Astrocyte (in vitro differentiated cells and primary cell): Measurements from ENCODE around the gene SPRTN. TPM values are rescaled to one million over a fixed set of nuclear protein-coding genes. Genes with fewer than 3 reads are reported as not detected.

Experiments used
- DNase-seq: peaks from one replicate; pipeline ENCODE4 v3.0.0-alpha.2; 2010; ENCODE audit warnings: low read depth
- FAIRE-seq: peaks from 2 replicates; lab custom pipeline; 2011; peaks lifted over from hg19 to GRCh38; lab: Jason Lieb, UNC
- H2AFZ ChIP-seq: 2 replicates; pipeline ENCODE4 v1.6.0; 2012; ENCODE audit warnings: low read depth, low read length, inconsistent platforms
- H3K27ac ChIP-seq: 2 replicates; pipeline ENCODE4 v1.5.1; 2011; ENCODE audit warnings: low read depth, low read length, inconsistent platforms
- H3K27me3 ChIP-seq: 2 replicates; pipeline ENCODE4 v1.6.0; 2011; ENCODE audit warnings: low read length, inconsistent platforms; ENCODE audit not compliant: insufficient read depth
- H3K36me3 ChIP-seq: 2 replicates; pipeline ENCODE4 v1.5.1; 2011; ENCODE audit warnings: low read length, inconsistent platforms; ENCODE audit not compliant: insufficient read depth
- H3K4me1 ChIP-seq: 2 replicates; pipeline ENCODE4 v1.5.1; 2011; ENCODE audit warnings: low read length, inconsistent platforms; ENCODE audit not compliant: insufficient read depth
- H3K4me2 ChIP-seq: 2 replicates; pipeline ENCODE4 v1.6.0; 2012; ENCODE audit warnings: low read length, inconsistent platforms
- H3K4me3 ChIP-seq: 2 replicates; pipeline ENCODE4 v1.5.1; 2011; ENCODE audit warnings: low read depth, mild to moderate bottlenecking, low read length, inconsistent platforms; ENCODE audit not compliant: insufficient read depth
- H3K79me2 ChIP-seq: 2 replicates; pipeline ENCODE4 v1.6.0; 2012; ENCODE audit warnings: mild to moderate bottlenecking, low read length, inconsistent platforms; ENCODE audit not compliant: insufficient read depth
- H3K9ac ChIP-seq: 2 replicates; pipeline ENCODE4 v1.6.0; 2012; ENCODE audit warnings: mild to moderate bottlenecking, low read length, inconsistent platforms
- H3K9me3 ChIP-seq: 2 replicates; pipeline ENCODE4 v1.5.1; 2012; ENCODE audit warnings: low read depth, mild to moderate bottlenecking, low read length, inconsistent platforms; ENCODE audit not compliant: insufficient read depth
- H4K20me1 ChIP-seq: 2 replicates; pipeline ENCODE4 v1.6.0; 2012; ENCODE audit warnings: low read length, inconsistent platforms; ENCODE audit not compliant: insufficient read depth
- H3K27ac Mint-ChIP-seq: one replicate; pipeline ENCODE4 v1.8.0; 2021; ENCODE audit warnings: mild to moderate bottlenecking, mixed read lengths; ENCODE audit not compliant: unreplicated experiment
- H3K27me3 Mint-ChIP-seq: one replicate; pipeline ENCODE4 v1.8.0; 2021; ENCODE audit warnings: low read depth, mixed read lengths; ENCODE audit not compliant: unreplicated experiment
- H3K36me3 Mint-ChIP-seq: one replicate; pipeline ENCODE4 v1.8.0; 2021; ENCODE audit warnings: low read depth, mixed read lengths; ENCODE audit not compliant: unreplicated experiment
- H3K4me1 Mint-ChIP-seq: one replicate; pipeline ENCODE4 v1.8.0; 2021; ENCODE audit warnings: low read depth, mixed read lengths; ENCODE audit not compliant: unreplicated experiment
- H3K4me3 Mint-ChIP-seq: one replicate; pipeline ENCODE4 v1.8.0; 2021; ENCODE audit warnings: mild to moderate bottlenecking, moderate library complexity, mixed read lengths; ENCODE audit not compliant: unreplicated experiment
- H3K9me3 Mint-ChIP-seq: one replicate; pipeline ENCODE4 v1.8.0; 2021; ENCODE audit warnings: mild to moderate bottlenecking, mixed read lengths; ENCODE audit not compliant: unreplicated experiment
- EZH2 ChIP-seq: IDR thresholded peaks from 2 replicates; pipeline ENCODE4 v1.6.1; 2012; ENCODE audit warnings: mild to moderate bottlenecking, low read length, inconsistent platforms; ENCODE audit not compliant: insufficient read depth
- total RNA-seq: library from RNA; stranded (reverse); gene quantifications from 2 replicates; pipeline ENCODE4 v1.2.1, GENCODE V29; 2021
- TF ChIP-seq, protein P1 (sequence below): IDR thresholded peaks from 2 replicates; pipeline ENCODE4 v1.5.1; 2011; ENCODE audit warnings: low read depth, mild to moderate bottlenecking, inconsistent platforms, low read length, moderate library complexity; ENCODE audit not compliant: insufficient read depth

Gene SPRTN
- total RNA-seq, 1 donor from 2014 or later, result 13.6 TPM

DNA sequence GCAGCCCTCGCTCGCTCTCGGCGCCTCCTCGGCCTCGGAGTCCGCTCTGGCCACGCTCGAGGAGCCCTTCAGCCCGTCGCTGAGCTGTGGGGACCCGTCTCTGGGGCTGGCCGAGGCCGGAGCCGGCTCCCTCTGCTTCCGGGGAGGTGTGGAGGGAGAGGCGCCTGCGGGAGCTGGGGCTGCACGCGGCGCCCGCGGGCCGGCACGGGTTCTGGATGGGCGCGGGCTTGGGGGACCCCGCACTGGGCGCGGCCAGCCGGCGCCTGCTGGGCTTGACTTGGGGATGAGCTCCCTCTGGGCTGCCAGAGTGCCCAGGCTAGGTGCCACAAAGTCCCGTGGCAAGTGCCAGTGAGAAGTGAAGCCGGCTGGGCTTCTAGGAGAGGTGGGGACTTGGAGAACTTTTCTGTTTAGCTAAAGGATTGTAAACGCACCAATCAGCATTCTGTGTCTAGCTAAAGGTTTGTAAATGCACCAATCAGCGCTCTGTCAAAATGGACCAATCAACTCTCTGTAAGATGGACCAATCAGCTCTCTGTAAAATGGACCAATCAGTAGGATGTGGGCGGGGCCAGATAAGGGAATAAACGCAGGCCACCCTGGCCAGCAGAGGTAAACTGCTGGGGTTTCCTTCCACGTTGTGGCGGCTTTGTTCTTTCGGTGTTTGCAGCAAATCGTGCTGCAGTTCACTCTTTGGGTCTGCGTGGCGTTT lies 20.6 kb upstream of the SPRTN start:
- Histone ChIP-seq H3K4me3 (no peak overlapping the region), H2AFZ (no peak overlapping the region), H3K4me1 (no peaks in the 10 kb centered on the region), H3K27ac (no peak overlapping the region), H3K4me2 (no peak overlapping the region), H3K36me3 (no peaks in the 10 kb centered on the region), H4K20me1 (no peaks in the 10 kb centered on the region), H3K27me3 (no peaks in the 10 kb centered on the region), H3K9me3 (no peaks in the 10 kb centered on the region), H3K79me2 (no peaks in the 10 kb centered on the region), H3K9ac (no peak overlapping the region)
- DNase-seq (no peak), FAIRE-seq (no peak)
- Mint-ChIP-seq H3K27me3 (peaks cover 5% of the 10 kb centered on the region), H3K4me3 (no peak overlapping the region), H3K27ac (no peak overlapping the region), H3K36me3 (peaks cover 5% of the 10 kb centered on the region), H3K4me1 (no peaks in the 10 kb centered on the region), H3K9me3 (peaks cover 2% of the 10 kb centered on the region)
- TF ChIP-seq EZH2, result no peak
- TF ChIP-seq, protein P1, sequence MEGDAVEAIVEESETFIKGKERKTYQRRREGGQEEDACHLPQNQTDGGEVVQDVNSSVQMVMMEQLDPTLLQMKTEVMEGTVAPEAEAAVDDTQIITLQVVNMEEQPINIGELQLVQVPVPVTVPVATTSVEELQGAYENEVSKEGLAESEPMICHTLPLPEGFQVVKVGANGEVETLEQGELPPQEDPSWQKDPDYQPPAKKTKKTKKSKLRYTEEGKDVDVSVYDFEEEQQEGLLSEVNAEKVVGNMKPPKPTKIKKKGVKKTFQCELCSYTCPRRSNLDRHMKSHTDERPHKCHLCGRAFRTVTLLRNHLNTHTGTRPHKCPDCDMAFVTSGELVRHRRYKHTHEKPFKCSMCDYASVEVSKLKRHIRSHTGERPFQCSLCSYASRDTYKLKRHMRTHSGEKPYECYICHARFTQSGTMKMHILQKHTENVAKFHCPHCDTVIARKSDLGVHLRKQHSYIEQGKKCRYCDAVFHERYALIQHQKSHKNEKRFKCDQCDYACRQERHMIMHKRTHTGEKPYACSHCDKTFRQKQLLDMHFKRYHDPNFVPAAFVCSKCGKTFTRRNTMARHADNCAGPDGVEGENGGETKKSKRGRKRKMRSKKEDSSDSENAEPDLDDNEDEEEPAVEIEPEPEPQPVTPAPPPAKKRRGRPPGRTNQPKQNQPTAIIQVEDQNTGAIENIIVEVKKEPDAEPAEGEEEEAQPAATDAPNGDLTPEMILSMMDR, result no peak

DNA sequence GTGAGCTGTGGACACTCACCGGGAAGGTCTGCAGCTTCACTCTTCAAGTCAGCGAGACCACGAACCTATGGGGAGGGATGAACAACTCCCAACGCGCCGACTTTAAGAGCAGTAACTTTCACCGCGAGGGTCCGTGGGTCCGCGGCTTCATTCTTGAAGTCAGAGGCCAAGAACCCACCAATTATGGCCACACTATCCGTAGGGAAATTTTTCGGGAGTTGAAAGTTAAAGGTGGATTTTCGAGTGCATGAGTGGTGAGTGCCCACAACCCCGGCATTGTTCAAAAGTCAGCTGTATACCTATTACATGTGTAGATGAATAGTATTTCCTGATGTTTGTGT lies 20.1 kb upstream of the SPRTN start:
- Mint-ChIP-seq H3K4me1 (no peaks in the 10 kb centered on the region), H3K4me3 (no peak overlapping the region), H3K27me3 (peaks cover 5% of the 10 kb centered on the region), H3K36me3 (peaks cover 5% of the 10 kb centered on the region), H3K27ac (no peak overlapping the region), H3K9me3 (peaks cover 2% of the 10 kb centered on the region)
- H3K9ac ChIP-seq, result no peak overlapping the region
- H3K27ac ChIP-seq, result no peak overlapping the region
- TF ChIP-seq EZH2, result no peak
- TF ChIP-seq, protein P1, result no peak
- no peak overlapping the region for H3K4me2 ChIP-seq
- H3K9me3 ChIP-seq, result no peaks in the 10 kb centered on the region
- H3K36me3 ChIP-seq, result no peaks in the 10 kb centered on the region
- H3K4me1 ChIP-seq, result no peaks in the 10 kb centered on the region
- H3K27me3 ChIP-seq, result no peaks in the 10 kb centered on the region
- H3K4me3 ChIP-seq, result no peak overlapping the region
- no peaks in the 10 kb centered on the region for H3K79me2 ChIP-seq
- H4K20me1 ChIP-seq, result no peaks in the 10 kb centered on the region
- FAIRE-seq (no peak), DNase-seq (no peak)
- no peak overlapping the region for H2AFZ ChIP-seq

DNA sequence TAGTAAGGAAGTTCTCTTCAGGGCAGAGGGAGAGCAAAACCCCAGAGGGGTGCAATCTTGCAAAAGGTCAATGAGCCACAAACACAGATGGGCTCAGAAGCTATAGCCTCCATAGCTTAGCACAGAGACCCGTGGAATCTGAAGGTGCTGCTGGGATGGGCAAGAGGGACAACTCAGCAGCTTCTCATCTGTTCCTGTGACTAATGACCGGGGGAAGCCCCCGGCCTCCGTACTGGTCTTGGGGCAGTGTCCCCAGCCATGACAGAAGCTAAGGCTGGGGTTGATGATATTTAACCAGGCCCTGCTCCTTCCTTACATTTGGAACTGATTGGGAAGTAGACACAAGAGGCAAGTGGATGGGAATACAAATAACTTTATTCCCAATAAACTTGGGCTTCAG lies 19.5 kb upstream of the SPRTN start:
- peaks cover under 1% of the 10 kb centered on the region for H3K9me3 Mint-ChIP-seq
- H3K27me3 ChIP-seq, result no peaks in the 10 kb centered on the region
- no peak overlapping the region for H3K4me2 ChIP-seq
- H3K27ac ChIP-seq, result no peak overlapping the region
- no peaks in the 10 kb centered on the region for H3K36me3 ChIP-seq
- no peaks in the 10 kb centered on the region for H4K20me1 ChIP-seq
- FAIRE-seq (no peak), DNase-seq (no peak)
- H3K9me3 ChIP-seq, result no peaks in the 10 kb centered on the region
- H3K4me3 Mint-ChIP-seq, result no peak overlapping the region
- no peak overlapping the region for H2AFZ ChIP-seq
- H3K27ac Mint-ChIP-seq, result no peak overlapping the region
- H3K9ac ChIP-seq, result no peak overlapping the region
- H3K79me2 ChIP-seq, result no peaks in the 10 kb centered on the region
- peaks cover 3% of the 10 kb centered on the region for H3K4me1 ChIP-seq
- peaks cover 2% of the 10 kb centered on the region for H3K27me3 Mint-ChIP-seq
- peaks cover 5% of the 10 kb centered on the region for H3K36me3 Mint-ChIP-seq
- no peak overlapping the region for H3K4me3 ChIP-seq
- H3K4me1 Mint-ChIP-seq, result no peaks in the 10 kb centered on the region
- TF ChIP-seq, protein P1, result no peak
- TF ChIP-seq EZH2, result no peak
